GM23248 (cell line): ENCODE results near the gene YPEL3.

Source experiments
- EZH2 ChIP-seq: fragments of 200-600 bp; sonication (generic); IDR thresholded peaks from 2 replicates; pipeline ENCODE4 v1.6.1; 2018; ENCODE audit warnings: antibody characterized with exemption, mild to moderate bottlenecking; ENCODE audit not compliant: insufficient read depth, poor library complexity, severe bottlenecking
- EZH2phosphoT487 ChIP-seq: fragments of 200-600 bp; sonication (generic); IDR thresholded peaks from 2 replicates; pipeline ENCODE4 v1.6.1; 2018; ENCODE audit warnings: antibody characterized with exemption, moderate library complexity, mild to moderate bottlenecking, low read depth; ENCODE audit not compliant: insufficient read depth

- TF ChIP-seq EZH2 (no peak), EZH2phosphoT487 (no peak)
Observed at GRCh38 chr16:30079480-30079879, 16.5 kb downstream of the YPEL3 start.
